HCEC 1CT (cell line): ENCODE results near the gene TNFSF9.
A peak's percentile ranks its signal among the peaks of the same experiment; 100 is the strongest.

Experiments
- DNase-seq: peaks from one replicate; pipeline ENCODE4 v3.0.0-alpha.2; 2017

The TNFSF9 gene

GRCh38 chr19:6530386-6531162 is at the start of gene TNFSF9:
Gene TNFSF9 (plus strand): TSS chr19:6531026. CDS start chr19:6531037, 11 bp downstream.
- DNase-seq: peak; percentile 85

GRCh38 chr19:6481541-6482342 is 49.1 kb upstream of the TNFSF9 start, which contains the start of gene DENND1C:
Gene DENND1C (minus strand): TSS chr19:6481787. CDS start chr19:6481695, 92 bp downstream.
- DNase-seq: no peak

- DNase-seq: no peak
Observed at GRCh38 chr19:6482343-6482686, 48.5 kb upstream of the TNFSF9 start.

GRCh38 chr19:6483235-6483634 is 47.6 kb upstream of the TNFSF9 start:
- no peak for DNase-seq

GRCh38 chr19:6484230-6484629 is 46.6 kb upstream of the TNFSF9 start:
- DNase-seq: no peak

- no peak for DNase-seq
Observed at GRCh38 chr19:6484831-6485230, 46.0 kb upstream of the TNFSF9 start.

GRCh38 chr19:6489278-6490061 is 41.4 kb upstream of the TNFSF9 start:
- no peak for DNase-seq

GRCh38 chr19:6490134-6490533 is 40.7 kb upstream of the TNFSF9 start:
- DNase-seq: no peak

- DNase-seq: no peak
Observed at GRCh38 chr19:6491802-6492592, 38.8 kb upstream of the TNFSF9 start.

- DNase-seq: no peak
Observed at GRCh38 chr19:6494438-6495036, 36.3 kb upstream of the TNFSF9 start.

GRCh38 chr19:6495947-6496346 is 34.9 kb upstream of the TNFSF9 start:
- DNase-seq: no peak

GRCh38 chr19:6498294-6499036 is 32.4 kb upstream of the TNFSF9 start:
- DNase-seq: no peak

GRCh38 chr19:6499052-6499790 is 31.6 kb upstream of the TNFSF9 start:
- DNase-seq: no peak

- no peak for DNase-seq
Observed at GRCh38 chr19:6500837-6501739, 29.7 kb upstream of the TNFSF9 start.

- DNase-seq: no peak
Observed at GRCh38 chr19:6501740-6502648, 28.8 kb upstream of the TNFSF9 start, which contains the start of gene TUBB4A. Gene TUBB4A (minus strand): TSS chr19:6502309. CDS start chr19:6502212, 97 bp downstream.

- DNase-seq: no peak
Observed at GRCh38 chr19:6503407-6504201, 27.2 kb upstream of the TNFSF9 start.
